Erythroblast (primary cell): ENCODE data around the gene TOMM22.
"Not testable (repeated sequence)": the region's sequence is repeated elsewhere in the genome, so short reads cannot be mapped to it uniquely, and the experiment has no call there.

ENCODE experiments used
- DNase-seq, 2 experiments: peaks; one replicate each; lab custom pipeline; 2025; lab: John Stamatoyannopoulos, UW
- GATA1 ChIP-seq: IDR thresholded peaks from 2 replicates; pipeline ENCODE4 v1.6.1; 2011; ENCODE audit warnings: low read depth, mild to moderate bottlenecking, control low read depth, low read length, moderate library complexity
- POLR2A ChIP-seq: IDR thresholded peaks from 2 replicates; pipeline ENCODE4 v1.6.1; 2011; ENCODE audit warnings: mild to moderate bottlenecking, low read length

TOMM22 gene

GRCh38 chr22:38681582-38682335 is at the start of gene TOMM22:
TOMM22 (plus strand) TSS chr22:38681957; CDS start chr22:38681979, 22 bp downstream.
- no peak for TF ChIP-seq GATA1
- TF ChIP-seq POLR2A, result peak; percentile 88
- peak; percentile 92 to 94 for DNase-seq

GRCh38 chr22:38632528-38632927 is 49.2 kb upstream of the TOMM22 start:
- DNase-seq, result peak; percentile 24 to 72
- no peak for TF ChIP-seq POLR2A
- no peak for TF ChIP-seq GATA1

DNA sequence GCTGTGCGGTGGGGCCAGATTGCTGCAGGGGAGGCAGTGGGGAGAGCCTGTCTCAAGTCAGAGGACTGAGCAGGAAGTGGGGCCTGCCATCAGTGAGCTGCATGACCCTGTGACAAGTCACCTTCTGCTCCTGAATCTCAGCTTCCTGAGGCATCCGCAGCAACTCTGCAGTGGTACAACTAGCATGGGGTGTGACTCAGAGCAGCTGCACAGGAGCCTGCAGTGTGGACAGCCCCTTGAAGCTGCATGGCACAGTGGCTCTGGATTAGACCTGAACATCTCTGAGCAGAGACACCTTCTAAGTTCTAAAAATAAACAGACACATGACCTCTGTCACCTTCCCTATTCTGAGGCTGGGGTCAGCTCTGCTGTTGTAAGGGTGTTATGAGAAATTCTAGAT is 43.5 kb upstream of the TOMM22 start:
- TF ChIP-seq POLR2A (no peak), GATA1 (no peak)

DNA sequence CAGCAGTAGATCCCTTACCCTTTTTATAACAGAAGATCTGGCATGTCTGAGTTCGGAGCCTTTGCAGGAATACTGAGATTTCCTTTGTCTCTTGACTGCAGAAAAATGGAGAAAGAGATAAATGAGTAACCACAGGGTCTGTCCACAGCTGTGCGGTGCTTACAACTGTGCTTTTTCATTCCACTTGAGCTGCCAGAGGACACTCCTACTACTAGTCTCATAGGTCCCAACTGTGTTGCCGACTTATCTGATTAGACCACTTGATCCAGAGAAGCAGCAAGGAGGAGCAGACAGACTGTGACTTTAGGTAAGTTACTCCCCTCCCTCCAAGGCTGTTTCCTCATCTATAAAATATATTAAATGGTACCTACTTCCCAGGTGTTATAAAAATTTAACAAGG is 43.0 kb upstream of the TOMM22 start:
- TF ChIP-seq POLR2A (no peak), GATA1 (no peak)
- DNase-seq, result peak in 1 of 2 experiments; percentile 26

More for the DNA sequence above, 43.5 kb upstream of the TOMM22 start:
- no peak for DNase-seq

- no peak for DNase-seq
- TF ChIP-seq GATA1 (no peak), POLR2A (no peak)
These were observed 40.2 kb upstream of the TOMM22 start for GRCh38 chr22:38641476-38642040.

GRCh38 chr22:38644245-38644644 is 37.5 kb upstream of the TOMM22 start:
- not testable (repeated sequence) for DNase-seq

DNA sequence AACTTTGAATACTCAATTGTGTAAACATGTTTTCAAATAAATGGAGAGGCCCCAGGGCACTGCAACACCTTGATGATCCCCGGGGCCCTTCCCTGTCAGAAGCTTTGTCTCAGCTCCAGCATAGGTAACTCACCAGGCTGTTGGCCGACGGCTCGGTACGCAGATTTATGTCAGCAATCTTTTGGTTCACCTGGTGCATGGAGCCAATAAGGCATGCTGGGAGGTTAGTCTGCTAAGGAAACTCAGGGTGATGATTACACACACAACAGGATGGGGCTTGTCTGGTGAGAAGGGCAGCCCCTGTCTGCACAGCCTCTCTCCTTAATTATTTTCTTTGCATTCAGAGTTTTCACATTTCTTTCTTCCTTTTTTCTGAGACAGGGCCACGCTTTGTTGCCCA is 36.3 kb upstream of the TOMM22 start:
- no peak for TF ChIP-seq GATA1
- no peak for TF ChIP-seq POLR2A
- no peak for DNase-seq

GRCh38 chr22:38649841-38650522 is 31.8 kb upstream of the TOMM22 start:
- TF ChIP-seq GATA1 (no peak), POLR2A (no peak)
- DNase-seq, result no peak

DNA sequence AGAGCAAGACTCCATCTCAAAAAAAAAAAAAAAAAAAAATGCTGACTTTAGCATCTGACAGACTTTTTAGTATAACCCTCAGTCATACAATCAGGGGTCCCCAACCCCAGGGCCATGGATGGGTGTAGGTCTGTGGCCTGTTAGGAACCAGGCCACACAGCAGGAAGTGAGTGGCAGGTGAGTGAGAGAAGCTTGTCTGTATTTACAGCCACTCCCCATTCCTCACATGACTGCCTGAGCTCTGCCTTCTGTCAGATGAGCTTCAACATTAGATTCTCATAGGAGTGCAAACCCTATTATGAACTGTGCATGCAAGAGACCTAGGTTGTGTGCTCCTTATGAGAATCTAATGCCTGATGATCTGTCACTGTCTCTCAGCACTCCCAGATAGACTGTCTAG is 28.9 kb upstream of the TOMM22 start:
- DNase-seq, result no peak
- TF ChIP-seq POLR2A (no peak), GATA1 (no peak)

GRCh38 chr22:38653741-38654140 is 28.0 kb upstream of the TOMM22 start:
- no peak for DNase-seq
- TF ChIP-seq POLR2A (no peak), GATA1 (no peak)

GRCh38 chr22:38655519-38656255 is 26.1 kb upstream of the TOMM22 start:
- TF ChIP-seq GATA1 (no peak), POLR2A (no peak)

DNA sequence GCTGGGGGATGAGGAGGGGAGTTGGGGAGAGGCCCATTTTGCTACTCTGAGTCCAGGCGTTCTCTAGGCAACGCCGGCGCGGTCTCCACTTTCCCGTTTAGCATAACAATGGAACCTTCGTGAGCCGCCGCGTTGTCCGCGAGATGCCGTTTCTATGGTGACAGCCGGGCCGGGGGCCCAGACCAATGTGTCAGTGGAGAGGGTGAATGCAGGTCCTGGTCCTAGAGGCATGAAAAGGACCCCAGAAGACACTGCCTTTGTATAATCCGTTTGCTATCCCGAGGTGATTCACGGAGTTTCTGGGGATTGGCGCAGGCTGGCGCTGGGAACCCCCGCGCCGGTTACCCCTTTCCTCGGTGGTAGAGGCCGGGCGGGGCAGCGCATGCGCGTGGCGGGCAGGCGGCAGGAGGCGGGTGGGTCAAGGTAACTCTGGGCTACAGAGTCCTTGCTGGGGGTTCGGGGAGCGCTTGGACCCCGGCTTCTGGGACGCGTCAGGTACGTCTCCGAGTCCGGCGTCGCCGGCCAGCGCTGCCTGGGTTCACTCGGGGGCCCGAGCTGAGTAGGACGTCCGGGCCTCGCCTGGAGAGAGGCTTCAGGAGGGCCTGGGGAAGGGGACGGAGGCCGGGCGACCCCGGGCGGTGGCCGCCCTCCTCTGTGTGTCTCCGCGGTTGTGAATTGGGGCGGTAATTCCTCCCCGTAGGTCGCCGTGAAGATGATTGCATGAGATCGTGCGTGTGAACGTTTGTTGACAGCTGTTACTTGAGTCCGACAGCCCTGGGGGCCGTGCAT is 25.3 kb upstream of the TOMM22 start, which contains the start of the genes CBY1 and FAM227A:
CBY1 (plus strand) TSS at position 383 of the 789 bp plus-strand sequence. CDS start 11,417 bp downstream, outside the sequence.
FAM227A (minus strand) TSS at position 137 of the 789 bp plus-strand sequence. CDS start 6,224 bp downstream, outside the sequence.
- peak; percentile 90 to 94 for DNase-seq
- peak; percentile 77 for TF ChIP-seq POLR2A
- TF ChIP-seq GATA1, result no peak

More at GRCh38 chr22:38655519-38656255, 26.1 kb upstream of the TOMM22 start:
- peak; percentile 51 to 53 for DNase-seq
